ENCODE results near the gene NCK2.
A peak's percentile ranks its signal among the peaks of the same experiment; 100 is the strongest.

Gene NCK2

GRCh38 chr2:105744909-105745853, at the start of gene NCK2:
Gene NCK2 (plus strand): TSS chr2:105744912. CDS start chr2:105855064, 110,152 bp downstream.
- Mint-ChIP-seq H3K36me3 (ENCODE audit: low read depth) (peaks cover 6% of the 10 kb centered on the region), H3K9me3 (peaks cover 7% of the 10 kb centered on the region), H3K4me1 (ENCODE audit: low read depth) (peaks cover 41% of the 10 kb centered on the region), H3K4me3 (peak within 1 kb of the TSS; percentile 75), H3K27me3 (peaks cover 22% of the 10 kb centered on the region), H3K27ac (peak within 1 kb of the TSS; percentile 70)
- intact Hi-C loops (cut with micrococcal nuclease) = loop anchor here (5.0 kb wide), 1 partner anchor 37 kb away; no protein-coding TSS in a partner anchor

- Mint-ChIP-seq H3K4me1 (ENCODE audit: low read depth) (no peaks in the 10 kb centered on the region), H3K4me3 (no peak overlapping the region), H3K9me3 (no peaks in the 10 kb centered on the region), H3K27ac (no peak overlapping the region), H3K27me3 (peaks cover 3% of the 10 kb centered on the region), H3K36me3 (ENCODE audit: low read depth) (no peaks in the 10 kb centered on the region)
- intact Hi-C loops (cut with micrococcal nuclease) = no loop called here
These were observed 46.8 kb upstream of the NCK2 start for GRCh38 chr2:105697781-105698449.

GRCh38 chr2:105698820-105699219, 45.9 kb upstream of the NCK2 start:
- no peaks in the 10 kb centered on the region for H3K4me1 Mint-ChIP-seq (ENCODE audit: low read depth)
- peaks cover 3% of the 10 kb centered on the region for H3K27me3 Mint-ChIP-seq
- H3K36me3 Mint-ChIP-seq (ENCODE audit: low read depth) = no peaks in the 10 kb centered on the region
- intact Hi-C loops (cut with micrococcal nuclease) = no loop called here
- H3K4me3 Mint-ChIP-seq = no peak overlapping the region
- H3K9me3 Mint-ChIP-seq = no peaks in the 10 kb centered on the region
- no peak overlapping the region for H3K27ac Mint-ChIP-seq

GRCh38 chr2:105701042-105701441, 43.7 kb upstream of the NCK2 start:
- Mint-ChIP-seq H3K36me3 (ENCODE audit: low read depth) (no peaks in the 10 kb centered on the region), H3K27me3 (peaks cover 3% of the 10 kb centered on the region), H3K4me3 (no peak overlapping the region), H3K4me1 (ENCODE audit: low read depth) (no peaks in the 10 kb centered on the region), H3K27ac (no peak overlapping the region), H3K9me3 (no peaks in the 10 kb centered on the region)
- intact Hi-C loops (cut with micrococcal nuclease) = no loop called here

- Mint-ChIP-seq H3K4me3 (no peak overlapping the region), H3K27me3 (no peaks in the 10 kb centered on the region), H3K36me3 (ENCODE audit: low read depth) (no peaks in the 10 kb centered on the region), H3K27ac (no peak overlapping the region), H3K4me1 (ENCODE audit: low read depth) (peaks cover 15% of the 10 kb centered on the region), H3K9me3 (no peaks in the 10 kb centered on the region)
- intact Hi-C loops (cut with micrococcal nuclease) = no loop called here
These were observed 36.0 kb upstream of the NCK2 start for GRCh38 chr2:105708697-105709096.

- no peaks in the 10 kb centered on the region for H3K9me3 Mint-ChIP-seq
- no peaks in the 10 kb centered on the region for H3K36me3 Mint-ChIP-seq (ENCODE audit: low read depth)
- peaks cover 6% of the 10 kb centered on the region for H3K27me3 Mint-ChIP-seq
- intact Hi-C loops (cut with micrococcal nuclease) = no loop called here
- H3K4me1 Mint-ChIP-seq (ENCODE audit: low read depth) = peaks cover 15% of the 10 kb centered on the region
- H3K4me3 Mint-ChIP-seq = no peak overlapping the region
- H3K27ac Mint-ChIP-seq = no peak overlapping the region
These were observed 33.3 kb upstream of the NCK2 start for GRCh38 chr2:105711394-105711793.

GRCh38 chr2:105712166-105712915, 32.4 kb upstream of the NCK2 start:
- intact Hi-C loops (cut with micrococcal nuclease) = no loop called here
- Mint-ChIP-seq H3K27ac (no peak overlapping the region), H3K27me3 (peaks cover 6% of the 10 kb centered on the region), H3K4me1 (ENCODE audit: low read depth) (peaks cover 15% of the 10 kb centered on the region), H3K9me3 (no peaks in the 10 kb centered on the region), H3K4me3 (no peak overlapping the region), H3K36me3 (ENCODE audit: low read depth) (no peaks in the 10 kb centered on the region)

- H3K27ac Mint-ChIP-seq = no peak overlapping the region
These were observed 31.6 kb upstream of the NCK2 start for GRCh38 chr2:105712981-105713596.

GRCh38 chr2:105714141-105714540, 30.6 kb upstream of the NCK2 start:
- Mint-ChIP-seq H3K27me3 (peaks cover 10% of the 10 kb centered on the region), H3K4me3 (no peak overlapping the region), H3K27ac (no peak overlapping the region), H3K4me1 (ENCODE audit: low read depth) (peaks cover 19% of the 10 kb centered on the region), H3K9me3 (no peaks in the 10 kb centered on the region), H3K36me3 (ENCODE audit: low read depth) (no peaks in the 10 kb centered on the region)
- intact Hi-C loops (cut with micrococcal nuclease) = no loop called here

More at GRCh38 chr2:105712981-105713596, 31.6 kb upstream of the NCK2 start:
- Mint-ChIP-seq H3K4me3 (no peak overlapping the region), H3K4me1 (ENCODE audit: low read depth) (peaks cover 15% of the 10 kb centered on the region), H3K9me3 (no peaks in the 10 kb centered on the region), H3K36me3 (ENCODE audit: low read depth) (no peaks in the 10 kb centered on the region), H3K27me3 (peaks cover 7% of the 10 kb centered on the region)
- intact Hi-C loops (cut with micrococcal nuclease) = no loop called here

- intact Hi-C loops (cut with micrococcal nuclease) = no loop called here
- no peaks in the 10 kb centered on the region for H3K9me3 Mint-ChIP-seq
- peaks cover 12% of the 10 kb centered on the region for H3K27me3 Mint-ChIP-seq
- peaks cover 7% of the 10 kb centered on the region for H3K4me1 Mint-ChIP-seq (ENCODE audit: low read depth)
- H3K4me3 Mint-ChIP-seq = no peak overlapping the region
- no peak overlapping the region for H3K27ac Mint-ChIP-seq
- H3K36me3 Mint-ChIP-seq (ENCODE audit: low read depth) = no peaks in the 10 kb centered on the region
These were observed 25.7 kb upstream of the NCK2 start for GRCh38 chr2:105718846-105719481.

- peaks cover 5% of the 10 kb centered on the region for H3K27me3 Mint-ChIP-seq
- no peak overlapping the region for H3K4me3 Mint-ChIP-seq
- H3K4me1 Mint-ChIP-seq (ENCODE audit: low read depth) = peaks cover 7% of the 10 kb centered on the region
- H3K9me3 Mint-ChIP-seq = peaks cover 7% of the 10 kb centered on the region
- no peak overlapping the region for H3K27ac Mint-ChIP-seq
- H3K36me3 Mint-ChIP-seq (ENCODE audit: low read depth) = no peaks in the 10 kb centered on the region
- intact Hi-C loops (cut with micrococcal nuclease) = no loop called here
These were observed 22.7 kb upstream of the NCK2 start for GRCh38 chr2:105721991-105722511.

GRCh38 chr2:105722726-105723297, 21.9 kb upstream of the NCK2 start:
- peaks cover 7% of the 10 kb centered on the region for H3K4me1 Mint-ChIP-seq (ENCODE audit: low read depth)
- no peak overlapping the region for H3K4me3 Mint-ChIP-seq
- no peaks in the 10 kb centered on the region for H3K36me3 Mint-ChIP-seq (ENCODE audit: low read depth)
- no peak overlapping the region for H3K27ac Mint-ChIP-seq
- peaks cover 4% of the 10 kb centered on the region for H3K27me3 Mint-ChIP-seq
- intact Hi-C loops (cut with micrococcal nuclease) = no loop called here
- H3K9me3 Mint-ChIP-seq = peaks cover 13% of the 10 kb centered on the region

- Mint-ChIP-seq H3K4me1 (ENCODE audit: low read depth) (peaks cover 7% of the 10 kb centered on the region), H3K9me3 (peaks cover 13% of the 10 kb centered on the region), H3K27ac (no peak overlapping the region), H3K4me3 (no peak overlapping the region), H3K27me3 (peaks cover 3% of the 10 kb centered on the region), H3K36me3 (ENCODE audit: low read depth) (no peaks in the 10 kb centered on the region)
- intact Hi-C loops (cut with micrococcal nuclease) = no loop called here
These were observed 21.3 kb upstream of the NCK2 start for GRCh38 chr2:105723431-105723830.
